Right hindlimb (tissue), 1 donor: ENCODE measurements around the gene PADI2.
A peak's percentile ranks its signal among the peaks of the same experiment; 100 is the strongest.

Experiments used
- DNase-seq: peaks from one replicate; pipeline ENCODE4 v3.0.0-alpha.2; 2018

Gene PADI2

DNA sequence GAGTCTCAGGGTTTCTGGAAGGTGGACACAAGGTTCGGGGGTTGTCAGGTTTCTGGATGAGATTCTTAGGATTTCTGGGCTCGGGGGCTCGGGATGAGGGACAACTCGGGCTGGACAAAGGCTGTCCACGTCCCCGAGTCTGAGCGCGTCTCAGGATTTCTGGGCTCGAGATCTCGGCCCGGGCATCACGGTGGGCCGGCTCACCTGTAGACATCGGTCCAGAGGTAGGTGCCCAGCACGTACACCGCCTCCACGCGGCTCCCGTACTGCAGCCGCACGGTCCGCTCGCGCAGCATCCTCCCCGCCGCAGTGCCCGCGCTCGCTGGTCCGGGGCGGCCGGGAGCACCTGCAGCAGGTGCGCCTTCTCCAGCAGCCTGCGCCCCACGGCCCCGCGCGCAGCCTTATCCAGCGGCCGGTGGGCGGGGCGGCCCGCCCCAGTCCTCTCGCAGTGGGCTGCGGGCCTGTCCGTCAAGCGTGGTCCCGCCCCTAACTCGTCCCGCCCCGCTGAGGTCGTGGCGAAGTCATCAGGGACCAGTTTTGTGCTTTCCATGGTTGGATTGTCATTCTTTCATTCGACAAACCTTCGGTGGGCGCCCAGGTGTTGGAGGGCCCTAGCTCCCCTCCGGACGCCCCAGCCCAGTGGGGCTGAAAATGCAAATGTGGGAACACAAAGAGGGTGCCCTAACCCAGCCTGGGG, at the start of gene PADI2:
TSS of gene PADI2 (minus strand) at position 376 of the 697 bp plus-strand sequence. CDS start at position 296, 80 bp downstream.
- peak; percentile 58 for DNase-seq

DNA sequence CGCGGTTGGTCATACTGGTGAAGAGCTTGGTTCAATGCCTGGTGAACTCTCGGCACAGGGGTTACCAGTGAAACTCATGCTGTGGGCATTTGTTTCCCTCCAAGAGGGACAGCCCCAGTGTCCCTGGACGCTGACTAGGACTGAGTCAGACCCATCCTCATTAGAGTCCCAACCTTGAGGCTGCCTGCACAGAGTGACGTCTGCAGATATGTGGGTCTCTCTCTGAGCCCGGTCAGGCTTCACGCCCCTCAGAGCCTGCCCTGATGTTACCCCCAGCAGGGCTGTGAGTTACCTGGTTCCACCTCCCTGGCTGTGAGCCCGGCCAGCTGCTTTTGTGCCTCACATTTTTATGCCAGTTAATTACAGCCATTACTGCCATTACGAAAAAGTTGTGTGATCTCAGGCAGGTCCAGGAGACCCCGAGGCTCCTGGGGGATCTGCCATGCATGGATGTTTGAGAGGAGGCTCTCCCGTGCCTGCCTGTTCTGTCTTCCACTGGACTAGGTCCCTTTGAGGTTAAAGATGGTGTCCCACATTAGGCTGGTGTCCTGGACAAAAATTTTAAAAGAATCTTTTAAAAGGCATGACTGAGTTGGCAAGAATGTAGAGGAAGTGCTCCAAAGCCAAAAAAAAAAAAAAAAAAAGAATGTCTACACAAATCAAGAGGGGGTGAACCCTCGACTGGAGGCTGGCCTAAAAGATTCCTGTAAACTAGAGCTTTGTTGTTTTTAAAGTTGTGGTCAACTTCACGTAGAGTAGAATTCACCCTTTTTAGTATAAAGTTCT, 49.0 kb upstream of the PADI2 start:
- no peak for DNase-seq

DNA sequence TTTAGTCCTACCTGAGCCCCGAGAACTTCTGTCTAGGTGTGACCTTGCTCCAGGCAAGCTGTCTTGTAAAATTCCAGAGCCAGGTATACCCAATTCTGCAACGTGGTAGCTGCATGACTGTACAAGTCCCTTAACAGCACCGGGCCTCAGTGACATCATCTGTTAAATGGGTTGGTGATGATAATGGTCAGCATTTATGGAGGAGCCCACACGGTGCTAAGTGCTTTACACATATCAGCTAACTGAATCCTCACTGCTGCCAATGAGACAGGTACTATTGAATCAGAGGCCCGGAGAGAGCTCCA, 48.5 kb upstream of the PADI2 start:
- DNase-seq: no peak

DNA sequence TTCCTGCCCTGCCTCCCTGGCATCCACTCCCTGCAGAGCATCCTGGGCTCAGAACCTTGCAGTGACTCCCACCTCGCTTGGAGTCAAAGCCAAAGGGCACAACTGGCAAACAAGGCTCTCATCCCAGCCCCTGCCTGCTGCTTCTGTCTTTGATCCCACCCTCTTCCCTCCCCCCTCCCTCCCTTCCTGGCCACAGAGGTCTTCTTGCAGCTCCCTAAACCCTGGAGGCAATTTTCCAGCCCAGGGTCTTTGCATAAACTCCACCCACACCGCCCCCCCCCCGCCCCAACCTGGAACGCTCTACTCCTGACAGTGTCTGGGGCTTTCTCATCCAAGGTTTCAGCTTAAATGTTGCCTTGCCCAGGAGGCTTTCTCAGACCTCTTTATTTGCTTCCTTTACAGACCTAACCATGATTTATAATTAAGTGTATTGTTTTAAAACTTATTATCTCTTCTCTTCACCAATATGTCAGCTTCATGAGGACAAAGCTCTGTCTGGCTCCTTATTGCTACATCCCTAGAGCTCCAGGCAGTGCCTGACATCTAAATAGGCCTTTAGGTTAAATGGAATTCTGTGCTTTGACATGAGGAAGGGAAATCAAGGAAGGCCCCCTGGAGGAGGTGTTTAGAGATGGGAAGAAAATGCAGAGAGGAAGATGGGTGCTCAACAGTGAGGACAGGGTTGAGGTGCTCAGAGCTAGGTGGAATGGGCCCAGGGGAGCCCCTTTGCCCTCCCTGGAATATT, 48.0 kb upstream of the PADI2 start:
- DNase-seq: no peak

DNA sequence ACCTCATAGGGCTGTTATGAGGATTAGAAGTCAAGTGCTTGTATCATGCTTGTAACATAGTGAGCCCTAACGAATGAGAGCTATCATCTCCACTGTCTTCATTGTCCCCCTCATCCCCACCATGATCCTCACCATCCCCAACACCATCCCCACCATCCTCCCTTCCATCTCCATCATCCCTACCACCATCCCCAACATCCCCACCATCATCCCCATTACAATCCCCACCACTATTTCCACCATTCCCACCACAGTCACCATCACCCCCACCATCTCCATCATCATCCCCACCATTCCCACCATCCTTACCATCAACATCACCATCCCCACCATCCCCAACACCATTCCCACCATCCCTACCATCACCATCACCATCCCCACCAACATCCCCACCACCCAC, 46.6 kb upstream of the PADI2 start:
- no peak for DNase-seq

DNA sequence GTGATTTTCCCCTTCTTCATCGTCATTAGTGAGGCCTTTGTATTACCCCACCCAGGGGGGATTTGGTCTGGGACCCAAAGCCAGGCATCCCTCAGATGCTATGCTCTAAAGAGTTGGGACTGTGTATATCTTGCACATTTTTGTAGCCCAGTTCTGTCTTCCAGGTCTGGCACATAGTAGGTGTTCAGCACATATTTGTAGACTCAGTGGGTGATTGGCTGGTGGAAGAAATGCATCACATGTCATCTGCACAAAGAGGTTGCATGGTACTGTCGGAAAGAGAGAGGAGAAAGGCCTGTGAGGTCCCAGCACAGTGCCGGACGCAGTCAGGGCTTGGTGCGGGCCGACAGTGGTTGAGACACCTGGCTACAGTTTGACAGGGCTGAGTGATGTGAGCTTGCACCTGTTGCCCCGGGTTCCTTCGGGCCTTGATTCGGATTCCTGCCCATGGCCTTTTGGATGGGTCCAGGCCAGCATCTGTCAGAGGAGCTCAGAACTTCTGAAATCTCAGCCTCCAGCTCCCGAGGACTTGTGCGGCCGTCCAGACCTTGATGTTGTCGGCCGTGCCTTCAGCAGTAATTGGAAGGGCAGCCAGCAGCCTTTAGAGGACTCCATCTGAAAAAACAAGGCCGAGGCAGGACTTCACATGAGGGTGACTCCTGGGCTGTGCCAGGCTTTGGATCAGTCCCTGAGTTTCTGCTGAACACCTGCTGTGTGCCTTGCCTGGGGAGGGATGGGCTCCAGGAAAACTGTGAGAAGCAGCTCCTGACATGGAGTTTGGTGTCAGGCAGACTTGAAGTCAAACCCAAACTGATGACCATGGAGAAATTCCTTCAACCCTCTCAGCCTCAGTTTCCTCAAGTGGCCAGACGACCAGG, 44.8 kb upstream of the PADI2 start:
- no peak for DNase-seq

DNA sequence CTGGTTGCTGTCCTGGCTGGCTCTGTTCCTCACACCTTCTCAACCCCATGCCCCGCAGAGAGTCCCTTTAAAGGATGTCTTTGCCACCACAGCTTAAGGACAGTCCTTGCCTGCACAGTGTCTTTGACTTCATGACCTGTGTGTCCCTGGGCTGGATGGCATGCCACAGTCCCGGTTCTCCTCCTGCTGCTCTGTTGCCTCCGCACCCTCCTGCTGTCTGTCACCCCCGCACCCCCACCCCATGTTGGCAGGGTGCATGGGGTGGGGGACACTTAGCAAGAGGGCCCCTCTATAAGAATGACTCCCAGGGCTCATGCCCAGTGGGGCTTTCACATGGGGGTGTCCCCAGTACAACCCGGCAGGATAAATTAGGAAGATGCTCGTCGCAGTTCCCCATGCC, 44.1 kb upstream of the PADI2 start:
- no peak for DNase-seq

DNA sequence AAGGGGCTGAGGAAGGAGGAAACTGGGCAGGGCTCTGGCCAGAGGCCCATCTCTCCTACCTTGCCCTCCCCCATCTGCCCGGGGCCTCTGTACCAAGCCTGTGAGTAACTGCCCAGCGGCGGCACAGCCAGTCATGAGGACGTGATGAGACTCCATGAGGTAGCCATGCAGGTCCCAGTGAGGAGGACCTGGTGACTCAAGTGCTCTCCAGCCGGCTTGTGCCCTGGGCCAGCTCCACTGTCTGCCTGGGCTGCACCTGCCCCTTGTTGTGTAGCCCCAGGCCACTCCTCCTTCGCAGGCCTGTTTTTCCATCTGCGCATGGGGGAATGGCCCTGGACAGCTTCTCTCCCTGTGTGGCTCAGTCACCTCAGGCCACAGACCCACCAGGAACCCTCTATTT, 43.7 kb upstream of the PADI2 start:
- DNase-seq: no peak

DNA sequence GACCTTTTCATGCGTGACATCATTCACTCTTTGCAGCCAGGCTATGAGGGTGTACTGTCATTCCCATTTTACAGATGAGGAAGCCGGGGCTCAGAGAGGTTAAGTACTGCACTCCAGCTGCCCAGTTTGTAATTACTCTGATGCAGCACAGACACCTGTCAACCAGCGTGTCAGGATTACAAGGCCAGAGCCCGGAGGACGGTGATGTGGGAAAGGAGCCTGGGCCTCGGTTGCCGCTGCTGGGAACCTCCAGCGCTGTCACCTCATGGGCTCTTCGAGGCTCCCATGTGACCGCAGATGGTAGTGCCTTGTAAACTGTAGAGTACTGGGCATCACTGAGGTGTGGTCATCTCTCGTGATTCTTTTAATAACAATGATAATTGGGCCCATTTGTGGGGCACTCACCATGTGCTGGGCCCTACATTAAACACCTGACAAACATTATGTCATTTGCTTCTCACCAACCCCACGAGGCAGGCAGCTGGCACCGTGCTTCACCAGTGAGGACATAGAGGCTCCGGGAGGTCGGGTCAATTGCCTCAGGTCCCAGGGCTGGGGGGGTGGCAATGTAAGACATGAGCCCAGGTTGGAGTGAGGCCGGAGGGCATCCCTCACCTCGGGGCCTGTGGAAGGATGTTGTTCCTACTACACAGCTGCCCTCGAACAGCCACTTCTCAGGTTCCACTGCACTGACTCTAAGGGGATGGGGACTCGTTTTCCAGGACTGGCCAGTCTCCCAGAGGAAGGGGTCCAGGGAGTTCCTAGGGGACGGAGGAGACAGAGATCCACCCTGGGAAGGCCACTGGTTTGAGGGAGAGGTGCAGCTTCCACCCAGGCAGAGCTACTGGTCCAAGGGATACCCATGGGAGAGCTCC, 42.9 kb upstream of the PADI2 start:
- DNase-seq: no peak

DNA sequence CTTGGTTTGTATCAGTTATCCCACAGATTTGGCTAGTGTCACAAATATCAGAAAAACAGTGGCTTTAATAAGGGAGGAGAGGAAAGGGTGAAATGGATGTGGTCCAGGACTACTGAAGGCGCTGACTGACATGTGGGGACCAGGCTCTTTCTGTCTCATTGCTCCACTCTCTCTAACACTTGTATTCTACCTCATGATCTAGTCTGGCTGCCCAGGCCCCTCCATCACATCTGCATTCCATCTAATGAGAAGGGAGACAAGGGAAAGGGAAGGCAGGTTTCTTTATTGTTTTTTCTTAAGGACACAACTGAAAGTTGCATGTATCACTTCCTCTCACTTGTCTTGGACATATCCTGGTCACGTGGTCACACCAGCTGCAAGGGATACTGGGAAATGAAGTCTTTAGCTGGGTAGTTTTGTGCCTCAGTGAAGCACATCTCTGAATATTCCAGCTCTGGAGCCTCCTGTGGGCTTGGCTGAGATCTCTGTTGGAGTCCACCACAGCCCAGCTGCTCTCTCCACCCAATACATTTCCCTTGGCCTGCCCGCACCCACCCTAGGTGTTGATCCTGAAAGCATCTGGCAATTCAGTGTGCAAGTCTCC, 42.0 kb upstream of the PADI2 start:
- DNase-seq: no peak

DNA sequence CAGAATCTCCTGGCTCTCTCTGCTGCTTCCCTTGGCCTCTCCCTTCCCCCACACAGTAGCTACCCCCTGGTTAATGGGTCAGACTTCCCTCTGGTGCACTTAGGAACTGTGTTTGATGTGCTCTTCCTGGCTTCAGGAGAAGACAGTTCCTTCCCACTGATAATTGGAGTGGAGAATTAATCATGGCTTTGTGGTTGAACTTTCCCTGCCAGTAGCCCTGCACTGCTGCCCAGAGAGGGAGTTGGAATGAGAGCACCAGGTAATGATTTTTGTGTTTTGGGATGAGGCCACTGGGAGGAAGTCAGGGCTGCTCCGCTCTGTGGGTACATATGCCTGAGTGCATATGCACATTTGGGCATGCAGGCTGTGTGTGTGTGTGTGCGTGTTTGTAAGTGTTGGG, 39.7 kb upstream of the PADI2 start:
- no peak for DNase-seq

DNA sequence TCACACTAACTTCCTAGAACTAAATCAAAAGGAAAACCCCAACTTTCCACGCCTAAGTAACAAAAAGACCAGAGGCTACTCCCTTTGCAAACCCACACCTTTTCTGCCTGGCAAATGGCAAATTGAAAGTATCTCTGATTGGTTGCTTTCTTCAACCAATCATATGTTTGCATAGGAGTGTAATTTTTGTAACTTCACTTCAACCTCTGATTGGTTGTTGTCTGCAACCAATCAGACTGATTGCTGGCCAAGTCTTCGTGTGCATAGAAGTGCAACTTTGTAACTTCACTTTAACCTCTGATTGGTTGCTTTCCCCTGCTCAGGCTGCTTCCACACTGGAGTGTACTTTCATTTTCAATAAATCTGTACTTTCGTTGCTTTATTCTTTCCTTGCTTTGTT, 36.9 kb upstream of the PADI2 start:
- DNase-seq: no peak

DNA sequence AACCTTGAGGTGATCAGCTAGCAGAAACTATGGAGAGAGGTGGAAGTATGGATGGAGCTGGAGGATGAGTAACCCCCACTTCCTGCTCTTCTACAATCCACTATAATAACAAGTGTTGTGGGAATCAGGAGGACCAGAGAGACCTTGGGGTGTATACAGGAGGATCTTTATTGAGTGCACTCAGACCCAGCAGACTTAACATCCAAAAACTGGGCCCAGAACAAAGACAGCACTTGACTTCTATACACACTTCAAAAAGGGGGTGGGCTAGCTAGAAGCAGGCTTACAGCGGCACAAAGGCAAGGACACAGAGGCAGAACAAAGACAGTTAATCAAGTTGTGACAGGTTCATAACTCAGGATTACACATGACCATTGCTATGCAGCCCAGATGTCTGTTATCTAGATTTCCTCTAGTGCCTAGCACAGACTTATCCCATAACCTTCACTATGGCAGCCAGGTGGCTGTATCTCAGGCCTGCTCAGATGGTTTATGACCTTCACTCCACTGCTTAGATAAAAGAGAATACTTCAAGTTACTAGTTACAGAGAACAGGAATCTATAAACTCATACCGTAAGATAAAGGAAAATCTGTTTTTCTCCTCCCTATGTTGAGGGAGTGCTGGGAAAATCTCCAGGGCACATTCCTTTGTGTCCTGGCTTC, 36.1 kb upstream of the PADI2 start:
- DNase-seq: no peak

DNA sequence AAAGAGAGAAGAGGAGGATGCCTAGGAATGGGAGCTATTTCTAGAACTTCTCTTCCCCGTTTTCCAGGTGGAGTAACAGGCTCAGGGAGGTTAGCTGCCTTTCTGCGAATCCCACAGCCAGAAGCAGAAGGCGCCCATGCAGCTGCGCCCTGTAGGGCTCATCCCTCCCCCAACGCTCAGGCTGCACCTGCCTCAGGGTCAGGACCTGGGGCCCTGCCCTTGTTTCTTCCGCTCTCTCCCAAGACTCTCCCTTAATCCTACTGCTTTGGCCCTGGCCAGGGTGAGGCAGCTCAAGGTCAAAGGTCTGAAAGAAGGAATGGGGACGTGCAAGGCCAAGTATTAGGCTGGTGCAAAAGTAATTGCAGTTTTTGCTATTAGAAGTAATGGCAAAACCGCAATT, 30.5 kb upstream of the PADI2 start:
- no peak for DNase-seq

DNA sequence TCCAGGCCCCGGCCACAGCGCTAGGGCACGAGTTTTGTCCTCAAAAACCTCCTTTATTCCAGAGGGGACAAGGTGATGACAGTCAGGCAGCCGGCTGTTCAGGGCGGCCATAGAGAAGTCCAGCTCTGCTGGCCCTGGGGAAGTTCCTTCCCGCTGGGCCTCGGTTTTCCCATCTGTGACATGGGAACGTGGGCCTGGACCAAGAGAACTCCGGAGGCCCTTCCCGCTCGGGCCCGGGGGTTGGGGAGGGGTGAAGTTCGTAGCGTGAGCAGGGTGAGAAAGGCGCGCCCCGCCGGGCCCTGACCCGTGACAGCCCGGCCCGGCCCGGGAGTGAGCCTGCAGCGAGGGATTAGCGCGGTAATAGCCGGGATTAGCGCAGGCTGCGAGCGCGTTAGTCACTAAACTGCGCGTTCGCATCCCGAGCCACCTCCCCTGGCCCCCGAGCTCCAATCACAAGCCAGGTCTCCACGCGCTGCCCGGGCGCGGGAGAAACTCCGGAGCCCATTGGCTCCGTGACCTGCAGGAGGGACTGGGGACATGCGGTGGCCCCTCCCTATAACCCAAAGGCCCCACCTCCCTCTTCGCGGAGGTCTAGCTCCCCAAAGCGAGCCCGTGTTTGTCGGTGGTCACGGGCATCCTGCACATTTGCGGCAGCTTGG, 29.8 kb upstream of the PADI2 start:
- no peak for DNase-seq

DNA sequence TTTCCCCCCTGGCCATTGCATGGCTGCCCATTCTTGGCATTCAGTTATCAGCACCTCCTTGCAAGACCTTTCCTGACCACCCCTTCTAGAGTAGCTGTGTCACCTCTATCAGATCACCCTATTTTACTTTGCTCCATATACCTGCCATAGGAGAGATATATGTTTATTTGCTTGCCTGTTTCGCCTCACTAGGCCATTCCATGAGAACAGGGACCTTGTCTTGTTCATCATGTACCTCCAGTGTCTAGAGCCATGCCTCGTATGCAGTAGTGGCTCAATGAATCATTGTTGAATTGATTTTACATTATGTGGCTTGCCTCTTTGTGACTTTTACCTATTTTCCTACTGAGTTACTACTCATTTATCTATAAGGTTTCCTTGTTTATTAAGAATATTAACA, 26.4 kb upstream of the PADI2 start:
- no peak for DNase-seq

DNA sequence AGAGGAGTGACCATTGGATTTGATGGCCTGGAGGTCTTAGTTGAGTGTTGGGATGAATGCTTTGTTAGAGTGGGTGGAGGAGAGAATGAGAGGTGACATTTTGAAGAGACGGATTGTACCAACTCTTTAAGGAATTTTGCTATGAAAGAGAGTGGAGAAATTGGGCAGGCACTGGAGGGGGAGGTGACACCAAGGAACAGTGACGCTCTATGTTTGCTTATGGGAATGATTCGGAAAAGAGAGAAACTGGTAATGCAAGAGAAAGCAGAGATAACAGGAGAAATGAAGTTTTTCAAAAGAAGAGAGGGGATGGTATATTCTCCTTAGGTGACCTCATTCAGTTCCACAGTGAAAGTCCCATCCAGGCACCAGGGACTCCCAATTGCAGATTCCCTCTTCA, 24.5 kb upstream of the PADI2 start:
- DNase-seq: no peak

DNA sequence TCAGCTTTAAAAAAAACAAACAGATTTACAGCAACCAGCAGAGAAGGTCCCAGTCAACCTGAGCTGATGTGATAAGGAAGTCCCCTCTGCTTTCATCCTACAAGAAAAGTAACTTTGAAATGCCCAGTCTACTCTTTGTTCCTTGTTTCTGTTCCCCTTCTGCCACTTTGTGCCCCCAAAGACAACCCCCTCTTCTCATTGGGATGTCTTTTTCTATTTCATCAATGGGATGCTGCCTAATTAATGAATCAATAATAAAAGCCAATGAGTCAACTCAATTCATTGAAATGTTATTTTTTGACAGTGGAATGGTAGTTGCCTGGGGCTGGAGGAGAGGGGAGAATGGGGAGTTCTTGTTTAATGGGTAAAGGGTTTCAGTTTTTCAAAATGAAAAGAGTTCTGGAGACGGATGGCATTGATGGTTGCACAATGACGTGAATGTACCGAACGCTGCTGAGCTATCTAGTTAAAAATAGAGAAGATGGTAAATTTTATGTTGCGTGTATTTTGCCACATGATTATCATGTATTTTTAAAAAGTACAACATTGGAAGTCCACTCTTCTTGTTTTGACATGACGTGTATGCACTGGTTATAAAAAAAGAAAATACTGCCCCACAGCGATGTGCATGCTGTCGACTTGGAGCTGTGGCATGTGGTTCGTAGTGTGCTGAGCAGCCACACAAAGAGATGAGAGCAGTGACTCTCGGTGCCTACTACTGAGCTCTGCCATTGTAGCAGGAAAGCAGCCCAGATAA, 22.4 kb upstream of the PADI2 start:
- no peak for DNase-seq

DNA sequence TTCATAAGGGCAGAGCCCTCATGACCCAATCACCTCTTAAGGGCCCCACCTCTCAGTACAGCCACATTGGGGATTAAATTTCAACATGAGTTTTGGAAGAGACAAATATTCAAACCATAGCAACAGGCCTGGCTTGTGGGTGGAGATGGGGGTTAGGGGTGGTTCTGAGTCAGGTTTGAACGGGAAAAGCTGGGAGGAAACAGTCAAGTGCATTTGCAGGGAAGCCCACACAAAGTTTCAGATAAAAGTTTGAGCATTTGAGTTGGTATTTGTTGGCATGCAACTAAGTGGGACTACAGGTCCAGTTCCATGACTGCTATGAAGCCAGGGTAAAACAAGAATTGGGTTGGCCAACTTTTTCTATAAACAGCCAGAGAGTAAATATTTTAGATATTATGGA, 21.0 kb upstream of the PADI2 start:
- DNase-seq: no peak

DNA sequence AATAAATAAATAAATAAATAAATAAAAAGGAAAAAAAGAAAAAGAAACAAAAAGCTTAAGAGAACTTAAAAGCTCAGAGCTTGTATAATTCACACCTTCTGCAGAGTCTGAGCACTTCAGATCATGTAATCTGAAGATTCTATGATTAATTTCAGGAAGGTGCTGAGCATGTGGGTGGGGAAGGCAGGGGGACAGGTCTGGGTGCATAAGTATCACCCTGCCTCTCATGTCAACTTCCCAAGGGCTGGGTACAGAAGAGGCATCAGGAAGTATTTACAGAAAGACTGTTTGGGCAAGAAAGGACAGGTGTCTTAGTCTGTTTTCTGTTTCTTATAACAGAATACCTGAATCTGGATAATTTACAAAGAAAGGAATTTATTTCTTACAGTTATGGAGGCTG, 20.4 kb upstream of the PADI2 start:
- DNase-seq: no peak
